Stimulated activated naive CD8-positive, alpha-beta T cell treated with anti-CD3 and anti-CD28 coated beads, Interleukin-15, amount 100 ng/mL, for 72 hours (primary cell): ENCODE results near the gene AHRR.

Experiments
- ATAC-seq: fragments of 150-1000 bp; cut with Tn5 transposase; 2 replicates; pipeline ENCODE4 v1.10.0; 2021; ENCODE audit warnings: mild to moderate bottlenecking, moderate library complexity
- DNase-seq, 2 donors: peaks; one replicate each; pipeline ENCODE4 v3.0.0; 2021 to 2022
- H3K27ac Mint-ChIP-seq, 2 donors: one replicate each; pipeline ENCODE4 v1.8.0; 2022; ENCODE audit warnings: mild to moderate bottlenecking in 2 of 2, mixed read lengths in 2 of 2, moderate library complexity in 2 of 2
- H3K27me3 Mint-ChIP-seq: one replicate; pipeline ENCODE4 v1.8.0; 2022; ENCODE audit warnings: mixed read lengths
- H3K4me1 Mint-ChIP-seq: one replicate; pipeline ENCODE4 v1.8.0; 2022; ENCODE audit warnings: mild to moderate bottlenecking, mixed read lengths
- H3K4me3 Mint-ChIP-seq, 2 donors: one replicate each; pipeline ENCODE4 v1.8.0; 2022; ENCODE audit warnings: mild to moderate bottlenecking in 2 of 2, mixed read lengths in 2 of 2, moderate library complexity in 1 of 2
- H3K9me3 Mint-ChIP-seq, 2 donors: one replicate each; pipeline ENCODE4 v1.8.0; 2022; ENCODE audit warnings: mixed read lengths in 2 of 2

The AHRR gene

DNA sequence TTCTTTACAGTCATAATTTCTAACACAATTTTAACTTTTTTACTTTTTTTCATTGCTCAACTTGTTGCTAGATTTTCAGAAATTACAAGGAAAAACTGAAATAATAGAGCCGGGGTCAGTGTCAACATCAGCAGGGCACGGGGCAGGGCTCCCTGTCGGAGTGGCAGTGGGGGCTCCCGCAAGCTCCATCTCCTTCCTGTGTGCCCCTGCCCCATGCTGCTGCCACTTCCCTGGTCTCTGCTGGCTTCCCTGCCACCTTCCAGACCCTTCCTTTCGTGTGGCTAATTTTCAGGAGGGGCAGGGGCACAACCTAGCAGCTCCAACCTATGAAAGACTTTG, 120.5 kb downstream of the AHRR start:
- Mint-ChIP-seq H3K4me3 (peak overlapping the region; percentile 98 to 99), H3K4me1 (peaks cover 55% of the 10 kb centered on the region), H3K27ac (peak overlapping the region; percentile 86 to 99), H3K9me3 (no peaks in the 10 kb centered on the region), H3K27me3 (no peaks in the 10 kb centered on the region)
- ATAC-seq (no peak), DNase-seq (no peak)

DNA sequence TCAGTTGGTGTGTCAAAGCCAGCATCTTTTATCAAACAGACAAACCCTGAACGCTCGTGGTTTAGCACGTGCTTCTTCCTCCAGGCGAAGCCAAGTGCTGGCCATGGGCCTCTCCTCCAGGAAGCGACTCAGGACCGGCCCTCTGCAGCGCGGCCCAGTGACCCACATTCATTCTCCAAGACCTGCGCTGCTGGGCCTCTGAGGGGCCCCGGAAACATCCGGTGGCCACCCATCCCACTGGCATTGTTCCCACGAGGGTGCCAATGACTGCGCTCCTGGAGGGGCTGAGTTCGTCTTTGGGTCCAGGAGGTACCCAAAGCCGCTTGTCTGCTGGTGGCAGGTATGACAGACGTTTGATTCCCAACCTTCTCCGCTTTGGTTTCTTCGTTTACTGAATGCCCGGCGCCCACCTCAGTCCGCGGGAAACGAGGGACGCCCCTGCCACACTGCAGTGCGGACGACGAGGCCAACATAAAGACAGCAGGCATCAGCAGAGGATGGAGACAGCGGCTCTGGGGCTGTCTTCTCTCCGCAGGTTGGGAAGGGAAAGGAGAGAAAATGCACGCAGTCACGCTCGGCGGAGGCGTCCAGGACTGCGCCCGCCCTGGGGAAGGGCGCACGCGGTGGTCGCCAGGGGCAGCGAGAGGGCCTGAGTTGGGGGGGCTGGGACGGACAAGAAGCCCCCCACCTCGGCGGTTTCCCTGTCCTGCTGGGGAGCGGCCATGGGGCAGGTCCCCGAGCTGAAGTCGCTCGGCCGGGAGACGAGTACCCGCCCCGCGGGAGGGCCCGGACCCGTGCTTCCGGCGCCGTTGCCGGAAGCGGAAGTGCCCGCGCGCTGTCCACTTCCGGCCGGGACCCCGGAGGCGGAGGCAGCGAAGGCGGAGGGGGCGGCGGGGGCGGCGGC, 121.1 kb downstream of the AHRR start, which contains the start of gene EXOC3:
EXOC3 (plus strand) TSS at position 842 of the 904 bp plus-strand sequence. CDS start 3,030 bp downstream, outside the sequence.
- H3K27ac Mint-ChIP-seq: peak within 1 kb of the TSS; percentile 97 to 99
- peak within 1 kb of the TSS; percentile 98 to 99 for H3K4me3 Mint-ChIP-seq
- no peaks in the 10 kb centered on the region for H3K9me3 Mint-ChIP-seq
- H3K27me3 Mint-ChIP-seq: no peaks in the 10 kb centered on the region
- peak; percentile 92 for ATAC-seq
- DNase-seq: peak; percentile 71 to 79
- H3K4me1 Mint-ChIP-seq: peaks cover 61% of the 10 kb centered on the region

DNA sequence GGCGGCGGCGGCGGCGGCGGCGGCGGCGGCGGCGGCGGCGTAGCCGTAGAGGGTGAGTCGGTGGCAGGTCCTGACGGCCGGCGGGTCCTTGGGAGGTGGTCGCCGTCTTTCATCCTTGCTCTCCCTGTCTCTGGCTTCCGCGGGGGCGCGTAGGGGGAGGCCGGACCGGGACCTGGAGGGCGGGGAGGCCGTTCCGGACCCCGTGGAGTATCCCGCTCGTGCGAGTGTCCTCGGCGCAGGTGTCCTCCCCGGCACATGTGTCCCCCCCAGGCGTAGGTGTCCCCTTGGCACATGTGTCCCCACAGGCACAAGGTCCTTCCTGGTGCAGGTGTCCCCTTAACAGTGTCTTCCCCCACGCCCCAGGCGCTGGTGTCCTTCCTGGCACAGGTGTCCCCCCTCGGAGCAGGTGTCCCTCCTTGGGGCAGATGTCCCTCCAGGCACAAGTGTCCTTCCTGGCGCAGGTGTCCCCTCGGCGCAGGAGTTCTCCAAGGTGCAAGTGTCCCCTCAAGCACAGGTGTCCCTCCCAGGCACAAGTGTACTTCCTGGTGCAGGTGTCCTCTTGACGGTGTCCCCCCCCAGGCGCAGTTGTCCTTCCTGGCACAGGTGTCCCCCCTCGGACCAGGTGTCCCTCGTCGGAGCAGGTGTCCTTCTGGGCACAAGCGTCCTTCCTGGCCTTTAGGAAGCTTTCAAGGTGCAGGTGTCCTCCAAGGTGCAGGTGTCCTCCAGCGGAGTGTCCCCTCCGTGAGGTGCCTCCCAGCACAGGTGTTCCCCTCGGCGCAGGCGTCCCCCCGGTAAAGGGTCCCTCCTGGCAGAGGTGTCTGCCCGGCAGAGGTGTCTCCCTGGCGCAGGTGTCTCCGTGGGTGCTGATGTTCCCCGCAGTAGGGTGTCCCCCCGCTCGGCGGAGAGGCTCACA, 122.0 kb downstream of the AHRR start:
- DNase-seq: peak; percentile 38 to 52
- Mint-ChIP-seq H3K27me3 (no peaks in the 10 kb centered on the region), H3K4me3 (peak overlapping the region; percentile 98 to 99), H3K9me3 (no peaks in the 10 kb centered on the region), H3K27ac (peak overlapping the region; percentile 93 to 95), H3K4me1 (peaks cover 70% of the 10 kb centered on the region)
- peak; percentile 69 for ATAC-seq

DNA sequence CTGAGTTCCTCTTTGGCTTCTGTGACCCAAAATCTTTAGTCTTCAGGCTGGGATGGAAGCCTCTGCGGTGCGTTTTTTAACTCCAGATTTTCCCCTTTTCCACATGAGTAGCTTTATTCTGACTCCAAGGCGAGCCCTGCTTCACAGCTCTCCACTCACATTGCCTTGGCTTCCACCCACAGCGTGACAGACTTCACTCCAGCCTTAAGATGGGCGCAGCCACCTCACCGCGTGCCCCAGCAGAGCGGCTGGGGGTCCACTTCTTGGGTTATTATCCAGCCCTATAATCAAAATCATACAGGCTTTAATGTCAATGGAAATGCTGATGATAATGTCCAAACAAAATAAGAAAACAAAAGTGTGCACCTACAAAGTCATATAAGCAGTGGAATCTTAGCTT, 122.7 kb downstream of the AHRR start:
- Mint-ChIP-seq H3K4me1 (peaks cover 75% of the 10 kb centered on the region), H3K4me3 (peak overlapping the region; percentile 98 to 99)

DNA sequence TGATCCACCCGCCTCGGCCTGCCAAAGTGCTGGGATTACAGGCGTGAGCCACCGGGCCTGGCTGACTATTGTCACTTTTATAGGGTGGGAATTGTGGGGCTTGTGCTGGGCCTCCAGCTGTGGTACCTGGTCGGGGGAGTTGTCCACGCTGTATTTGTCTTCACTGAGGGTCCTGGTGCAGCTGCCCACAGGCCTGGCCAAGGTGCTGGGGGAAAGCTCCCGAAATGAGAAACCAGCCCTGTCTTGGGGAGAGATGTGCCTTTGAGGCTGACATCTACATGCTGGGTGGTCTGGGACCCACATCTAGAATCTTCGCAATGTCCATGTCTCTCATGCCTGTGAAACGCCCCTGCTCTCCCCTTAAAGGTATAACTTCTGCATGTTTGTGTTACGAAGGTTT, 124.1 kb downstream of the AHRR start:
- Mint-ChIP-seq H3K4me3 (no peak overlapping the region), H3K27me3 (no peaks in the 10 kb centered on the region), H3K9me3 (no peaks in the 10 kb centered on the region), H3K27ac (no peak overlapping the region), H3K4me1 (peaks cover 75% of the 10 kb centered on the region)
- DNase-seq: no peak
- ATAC-seq: no peak

More for the DNA sequence above, 122.7 kb downstream of the AHRR start:
- Mint-ChIP-seq H3K27ac (peak overlapping the region; percentile 62 to 95), H3K27me3 (no peaks in the 10 kb centered on the region), H3K9me3 (no peaks in the 10 kb centered on the region)
- DNase-seq (no peak), ATAC-seq (no peak)

DNA sequence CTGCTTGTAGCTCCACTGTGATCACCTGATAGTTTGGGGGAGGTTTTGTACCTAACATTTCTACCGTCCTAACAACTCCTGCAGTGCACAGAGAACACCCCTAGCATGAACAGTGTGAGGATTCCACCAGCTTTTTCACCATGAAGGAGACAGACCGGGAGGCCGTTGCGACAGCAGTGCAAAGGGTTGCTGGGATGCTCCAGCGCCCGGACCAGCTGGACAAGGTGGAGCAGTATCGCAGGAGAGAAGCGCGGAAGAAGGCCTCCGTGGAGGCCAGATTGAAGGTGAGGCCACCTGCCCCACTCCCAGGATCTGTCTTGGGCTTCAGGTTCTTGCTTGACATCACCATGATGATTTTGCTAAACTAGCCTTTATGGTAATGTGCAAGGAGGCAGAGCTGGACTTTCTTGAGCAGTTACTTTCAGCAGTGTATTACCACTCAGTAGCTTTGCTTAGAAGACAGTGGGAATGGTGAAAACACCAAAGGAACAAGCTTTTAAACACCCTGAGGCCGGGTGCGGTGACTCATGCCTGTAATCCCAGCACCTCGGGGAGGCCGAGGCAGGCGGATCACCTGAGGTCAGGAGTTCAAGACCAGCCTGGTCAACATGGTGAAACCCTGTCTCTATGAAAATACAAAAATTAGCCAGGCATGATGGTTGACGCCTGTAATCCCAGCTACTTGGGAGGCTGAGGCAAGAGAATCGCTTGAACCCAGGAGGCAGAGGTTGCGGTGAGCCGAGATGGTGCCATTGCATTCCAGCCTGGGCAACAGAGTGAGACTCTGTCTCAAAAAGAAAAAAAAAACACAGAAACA, 124.8 kb downstream of the AHRR start:
- Mint-ChIP-seq H3K27ac (no peak overlapping the region), H3K27me3 (no peaks in the 10 kb centered on the region), H3K9me3 (peaks cover 0 to under 1% of the 10 kb centered on the region in 2 donors), H3K4me1 (peaks cover 68% of the 10 kb centered on the region), H3K4me3 (no peak overlapping the region)
- ATAC-seq (no peak), DNase-seq (no peak)

DNA sequence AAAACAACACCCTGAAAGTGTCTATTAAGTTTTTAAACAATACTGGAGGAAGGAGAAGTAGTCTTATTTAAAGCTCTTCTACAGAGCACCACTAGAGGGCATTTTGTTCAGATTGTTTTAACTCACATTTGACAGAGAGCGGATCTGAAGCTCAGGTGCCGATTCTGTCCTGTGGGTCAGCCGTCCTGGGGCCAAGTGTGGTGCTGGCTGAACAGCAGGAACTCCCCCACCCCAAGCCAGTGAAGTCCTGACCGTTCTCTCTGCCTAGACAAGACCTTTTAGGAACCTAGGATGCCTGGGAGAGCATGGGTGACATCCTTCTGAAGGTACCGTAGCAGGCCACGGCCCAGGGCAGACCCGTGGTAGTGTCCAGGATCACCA, 125.4 kb downstream of the AHRR start:
- H3K27ac Mint-ChIP-seq: peak overlapping the region in 1 of 2 donors; percentile 62
- H3K27me3 Mint-ChIP-seq: no peaks in the 10 kb centered on the region
- no peak overlapping the region for H3K4me3 Mint-ChIP-seq
- peaks cover 6% of the 10 kb centered on the region in 2 donors for H3K9me3 Mint-ChIP-seq
- H3K4me1 Mint-ChIP-seq: peaks cover 63% of the 10 kb centered on the region
- no peak for DNase-seq
- ATAC-seq: no peak

DNA sequence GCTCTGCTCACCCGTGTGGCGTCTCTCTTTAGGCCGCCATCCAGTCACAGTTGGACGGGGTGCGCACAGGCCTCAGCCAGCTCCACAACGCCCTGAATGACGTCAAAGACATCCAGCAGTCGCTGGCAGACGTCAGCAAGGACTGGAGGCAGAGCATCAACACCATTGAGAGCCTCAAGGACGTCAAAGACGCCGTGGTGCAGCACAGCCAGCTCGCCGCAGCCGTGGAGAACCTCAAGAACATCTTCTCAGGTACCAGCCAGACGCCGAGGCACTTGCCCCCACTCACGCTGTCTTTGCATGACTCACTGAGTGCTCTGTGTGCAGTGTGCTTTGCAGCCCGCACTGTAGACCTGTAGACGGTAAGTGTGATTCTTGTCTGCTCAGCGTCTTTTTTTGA, 126.0 kb downstream of the AHRR start:
- Mint-ChIP-seq H3K9me3 (peaks cover 12% of the 10 kb centered on the region in 2 donors), H3K4me3 (no peak overlapping the region), H3K4me1 (peaks cover 61% of the 10 kb centered on the region), H3K27ac (no peak overlapping the region), H3K27me3 (no peaks in the 10 kb centered on the region)
- ATAC-seq (no peak), DNase-seq (no peak)

DNA sequence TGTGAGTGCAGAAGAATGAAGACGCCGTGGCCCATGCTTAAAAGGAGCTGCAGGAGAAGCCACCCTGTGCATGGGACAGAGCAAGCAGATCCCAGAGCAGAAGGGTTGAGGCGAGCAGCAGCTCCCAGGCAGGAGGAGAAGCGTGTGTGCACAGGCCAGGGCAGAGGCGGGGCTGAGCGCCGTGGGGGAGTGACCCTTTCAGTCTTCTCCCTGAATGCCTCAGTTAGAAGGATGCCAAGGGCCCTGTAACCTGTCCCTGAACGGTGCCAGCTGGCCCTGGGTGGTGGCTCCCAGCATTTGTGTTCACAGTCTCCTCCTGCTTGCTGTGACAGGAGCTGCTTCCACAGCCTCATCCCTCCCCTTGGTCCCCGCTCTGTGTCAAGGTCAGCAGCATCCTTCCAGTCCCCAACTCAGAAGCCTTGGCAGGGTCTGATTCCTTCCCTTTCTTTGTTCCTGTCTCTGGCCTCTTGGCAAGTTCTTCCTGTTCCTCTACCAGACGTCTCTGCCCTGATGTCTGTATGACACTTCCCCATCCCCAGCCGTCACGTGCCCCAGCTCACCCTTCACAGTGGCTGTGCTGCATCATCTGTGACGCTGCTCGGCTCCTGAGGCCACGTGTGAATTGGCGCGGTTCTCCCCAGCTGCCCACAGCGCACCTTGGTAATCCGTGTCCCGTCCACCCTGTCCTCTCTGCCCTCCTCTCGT, 126.7 kb downstream of the AHRR start:
- Mint-ChIP-seq H3K27ac (no peak overlapping the region), H3K4me3 (no peak overlapping the region), H3K9me3 (peaks cover 15 to 19% of the 10 kb centered on the region in 2 donors), H3K27me3 (no peaks in the 10 kb centered on the region), H3K4me1 (peaks cover 66% of the 10 kb centered on the region)
- ATAC-seq (no peak), DNase-seq (no peak)

DNA sequence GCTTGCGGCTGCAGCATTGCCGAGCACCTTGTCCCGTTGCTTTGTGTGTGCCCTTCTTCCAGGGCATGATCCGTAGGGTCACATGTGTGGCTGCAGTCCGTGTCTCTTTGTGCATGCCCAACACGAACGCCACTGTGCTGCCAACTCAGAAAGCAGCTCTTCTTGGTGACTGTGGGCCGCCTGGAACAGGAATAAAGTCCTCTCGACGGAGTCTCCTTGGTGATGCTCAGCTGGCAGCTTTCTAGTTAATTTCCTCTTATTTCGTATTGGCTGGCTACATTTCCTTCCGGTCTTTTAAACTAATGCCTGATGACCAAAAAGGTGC, 127.2 kb downstream of the AHRR start:
- no peak for ATAC-seq
- H3K4me3 Mint-ChIP-seq: no peak overlapping the region
- peaks cover 15 to 20% of the 10 kb centered on the region in 2 donors for H3K9me3 Mint-ChIP-seq

DNA sequence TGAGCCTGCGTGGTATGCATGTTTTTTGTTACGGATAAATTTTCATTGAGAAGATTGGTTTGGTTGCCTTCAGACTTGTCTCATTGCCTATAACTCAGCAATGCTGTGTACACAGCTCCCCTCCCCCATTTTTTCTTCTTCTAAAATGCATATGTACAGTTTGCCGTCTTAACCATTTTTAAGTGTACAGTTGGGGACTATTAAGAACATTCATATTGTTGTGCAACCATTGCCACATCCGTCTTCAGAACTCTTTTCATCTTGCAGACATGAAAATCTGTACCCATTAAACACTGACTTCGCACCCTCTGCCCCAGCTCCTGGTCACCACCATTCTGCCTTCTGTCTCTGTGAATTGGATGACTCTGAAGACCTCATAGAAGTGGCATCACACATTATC, 127.6 kb downstream of the AHRR start:
- Mint-ChIP-seq H3K9me3 (peaks cover 15 to 20% of the 10 kb centered on the region in 2 donors), H3K4me3 (no peak overlapping the region), H3K4me1 (peaks cover 68% of the 10 kb centered on the region), H3K27me3 (no peaks in the 10 kb centered on the region), H3K27ac (no peak overlapping the region)
- DNase-seq: no peak
- ATAC-seq: no peak

More for the DNA sequence above, 127.2 kb downstream of the AHRR start:
- Mint-ChIP-seq H3K4me1 (peaks cover 68% of the 10 kb centered on the region), H3K27ac (no peak overlapping the region), H3K27me3 (no peaks in the 10 kb centered on the region)
- DNase-seq: no peak

DNA sequence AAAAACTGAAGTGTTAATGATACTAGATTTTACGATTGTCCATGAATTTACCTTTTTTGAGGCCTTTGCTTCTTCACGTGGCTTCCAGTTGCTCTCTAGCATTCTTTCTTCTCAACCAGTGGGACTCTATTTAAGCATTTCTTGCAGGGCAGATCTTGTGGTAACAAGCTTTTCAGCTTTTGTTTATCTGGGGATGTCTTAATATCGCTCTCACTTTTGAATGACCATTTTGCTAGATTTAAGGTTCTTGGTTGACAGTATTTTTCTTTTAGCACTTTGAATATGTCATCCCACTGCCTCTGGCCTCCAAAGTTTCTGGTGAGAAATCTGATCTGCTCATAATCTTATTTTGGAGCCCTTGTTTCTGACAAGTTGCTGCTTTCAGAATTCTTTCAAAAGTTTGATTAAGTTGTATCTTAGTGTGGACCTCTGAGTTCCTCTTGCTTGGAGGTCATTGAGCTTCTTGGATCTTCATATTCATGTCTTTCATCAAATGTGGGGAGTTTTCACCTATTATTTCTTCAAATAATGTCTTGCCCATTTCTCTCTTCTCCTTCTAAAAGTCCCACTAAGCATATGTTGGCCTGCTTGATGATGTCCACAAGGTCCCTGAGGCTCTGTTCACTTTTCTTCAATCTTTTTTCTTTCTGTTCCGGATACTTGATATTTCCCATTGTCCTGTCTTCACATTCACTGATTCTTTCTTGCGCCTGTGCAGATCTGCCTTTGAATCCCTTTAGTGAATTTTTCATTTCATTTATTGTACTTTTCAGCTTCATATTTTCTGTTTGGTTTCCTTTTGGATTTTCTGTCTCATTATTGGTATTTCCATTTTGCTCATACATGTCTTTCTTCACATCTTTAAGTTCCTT, 130.3 kb downstream of the AHRR start:
- DNase-seq (no peak), ATAC-seq (no peak)
- no peak overlapping the region for H3K4me3 Mint-ChIP-seq
- no peaks in the 10 kb centered on the region for H3K27me3 Mint-ChIP-seq
- H3K9me3 Mint-ChIP-seq: peaks cover 15 to 20% of the 10 kb centered on the region in 2 donors
- H3K27ac Mint-ChIP-seq: no peak overlapping the region
- H3K4me1 Mint-ChIP-seq: peaks cover 55% of the 10 kb centered on the region

DNA sequence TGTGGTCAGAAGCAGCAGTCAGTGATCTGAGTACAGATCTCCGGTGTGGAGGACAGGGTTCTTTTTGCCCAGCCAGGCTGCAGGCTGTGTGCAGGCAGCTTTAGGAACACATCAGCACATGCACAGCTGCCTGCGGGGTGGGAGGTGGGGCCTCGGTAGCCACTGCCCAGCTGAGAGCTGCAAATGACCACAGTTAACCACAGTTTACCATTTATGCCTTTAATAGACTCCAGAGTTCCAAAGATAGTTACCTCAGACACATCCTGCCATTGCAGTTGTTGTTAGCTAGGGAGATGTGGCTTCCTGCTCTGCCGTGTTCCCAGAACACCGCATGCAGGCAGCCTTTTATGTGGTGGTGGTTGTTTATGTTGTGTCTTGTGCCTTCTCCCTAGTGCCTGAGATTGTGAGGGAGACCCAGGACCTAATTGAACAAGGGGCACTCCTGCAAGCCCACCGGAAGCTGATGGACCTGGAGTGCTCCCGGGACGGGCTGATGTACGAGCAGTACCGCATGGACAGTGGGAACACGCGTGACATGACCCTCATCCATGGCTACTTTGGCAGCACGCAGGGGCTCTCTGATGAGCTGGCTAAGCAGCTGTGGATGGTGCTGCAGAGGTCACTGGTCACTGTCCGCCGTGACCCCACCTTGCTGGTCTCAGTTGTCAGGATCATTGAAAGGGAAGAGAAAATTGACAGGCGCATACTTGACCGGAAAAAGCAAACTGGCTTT, 131.6 kb downstream of the AHRR start:
- no peak for ATAC-seq
- H3K9me3 Mint-ChIP-seq: peaks cover 15 to 20% of the 10 kb centered on the region in 2 donors
- DNase-seq: no peak
- peak overlapping the region in 1 of 2 donors; percentile 48 for H3K27ac Mint-ChIP-seq
- peak overlapping the region in 1 of 2 donors; percentile 30 for H3K4me3 Mint-ChIP-seq
- H3K4me1 Mint-ChIP-seq: peaks cover 55% of the 10 kb centered on the region
- no peaks in the 10 kb centered on the region for H3K27me3 Mint-ChIP-seq
